ENCODE results near the gene CDKN3.

CDKN3 gene, protein sequence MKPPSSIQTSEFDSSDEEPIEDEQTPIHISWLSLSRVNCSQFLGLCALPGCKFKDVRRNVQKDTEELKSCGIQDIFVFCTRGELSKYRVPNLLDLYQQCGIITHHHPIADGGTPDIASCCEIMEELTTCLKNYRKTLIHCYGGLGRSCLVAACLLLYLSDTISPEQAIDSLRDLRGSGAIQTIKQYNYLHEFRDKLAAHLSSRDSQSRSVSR

DNA sequence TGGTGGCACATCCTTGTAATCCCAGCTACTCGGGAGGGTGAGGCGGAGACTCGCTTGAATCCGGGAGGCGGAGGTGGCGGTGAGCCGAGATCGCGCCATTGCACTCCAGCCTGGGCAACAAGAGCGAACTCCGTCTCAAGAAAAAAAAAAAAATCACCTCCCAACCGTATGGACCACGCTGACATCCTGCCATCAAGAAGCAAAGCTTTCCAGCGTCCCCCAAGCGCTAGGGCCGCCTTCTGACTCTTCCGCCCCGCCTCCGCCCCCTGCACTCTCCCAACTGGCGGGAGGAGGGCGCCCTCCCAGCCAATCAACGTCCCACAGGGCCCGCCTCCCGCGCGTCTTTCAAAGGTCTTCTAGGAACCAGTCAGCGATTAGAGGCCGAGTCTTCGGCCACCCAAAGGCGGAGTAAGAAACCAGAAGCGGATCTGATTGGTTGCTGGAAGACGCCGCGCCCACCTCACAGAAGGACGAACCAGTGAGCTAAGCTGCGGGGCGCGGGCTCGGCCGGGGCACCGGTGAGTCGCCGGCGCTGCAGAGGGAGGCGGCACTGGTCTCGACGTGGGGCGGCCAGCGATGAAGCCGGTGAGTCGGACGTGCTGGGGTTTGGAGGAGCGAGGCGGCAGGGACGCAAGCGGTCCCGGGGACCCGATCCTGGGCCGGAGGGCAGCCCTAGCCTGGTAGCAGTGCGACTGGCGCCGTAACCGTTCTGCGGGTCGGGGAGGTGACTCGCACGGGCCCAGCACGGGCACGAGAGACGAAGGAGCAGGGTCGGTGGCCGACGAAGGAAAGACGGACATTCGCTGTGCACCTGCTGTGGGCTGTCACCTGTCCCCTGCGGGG lies at the start of gene CDKN3:
CDKN3 (plus strand) TSS at position 515 of the 843 bp plus-strand sequence; CDS start at position 577, 62 bp downstream.
- peak within 1 kb of the TSS; percentile 91 for H3K4me3 ChIP-seq
- TF ChIP-seq FOXP2 (optimal IDR thresholded peaks at IDR 0.05; ENCODE audit: control extremely low read depth, extremely low read length, insufficient read depth) (no peak), EZH2 (IDR thresholded peaks at IDR 0.05) (no peak), POLR2AphosphoS5 (IDR thresholded peaks at IDR 0.05; ENCODE audit: borderline replicate concordance, low read depth, low read length) (peak; percentile 90)
- peaks cover 14% of the 10 kb centered on the region; the same call in 1 of the 2 replicates for H3K36me3 ChIP-seq (ENCODE audit: insufficient read depth, low read length)
- H3K9ac ChIP-seq (ENCODE audit: insufficient read length), result peak within 1 kb of the TSS; percentile 81
- peak; percentile 80 for DNase-seq (ENCODE audit: low read depth, low spot score)
- H3K27ac ChIP-seq, result no peak within 1 kb of the TSS
- H3K9me3 ChIP-seq (ENCODE audit: low read depth, low read length), result no peaks in the 10 kb centered on the region; the same call in 1 of the 2 replicates

DNA sequence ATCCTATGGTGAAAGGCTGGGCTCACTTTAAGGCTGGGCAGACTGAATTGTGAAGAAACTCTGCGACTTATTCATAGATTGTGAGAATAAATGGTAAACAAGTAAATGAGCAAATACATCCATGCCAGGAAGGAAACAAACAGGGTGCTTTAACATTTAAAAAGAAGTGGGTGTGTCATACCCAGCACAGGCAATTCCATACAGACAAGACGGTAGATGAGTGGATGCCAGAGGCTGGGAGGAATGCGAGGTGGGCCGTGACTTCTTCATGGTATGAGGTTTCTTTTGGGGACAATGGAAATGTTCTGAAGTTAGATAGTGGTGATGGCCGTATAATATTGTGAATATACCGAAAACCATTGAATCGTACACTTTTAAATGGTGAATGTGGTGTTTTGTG lies 49.8 kb upstream of the CDKN3 start:
- H3K27ac ChIP-seq, result no peak overlapping the region
- DNase-seq (ENCODE audit: low read depth, low spot score), result no peak
- H3K9me3 ChIP-seq (ENCODE audit: low read depth, low read length), result no peaks in the 10 kb centered on the region
- no peak for TF ChIP-seq POLR2AphosphoS5 (IDR thresholded peaks at IDR 0.05; ENCODE audit: borderline replicate concordance, low read depth, low read length)
- TF ChIP-seq FOXP2 (optimal IDR thresholded peaks at IDR 0.05; ENCODE audit: control extremely low read depth, extremely low read length, insufficient read depth), result no peak
- no peak for TF ChIP-seq EZH2 (IDR thresholded peaks at IDR 0.05)
- H3K36me3 ChIP-seq (ENCODE audit: insufficient read depth, low read length), result no peaks in the 10 kb centered on the region
- H3K9ac ChIP-seq (ENCODE audit: insufficient read length), result no peak overlapping the region
- no peak overlapping the region for H3K4me3 ChIP-seq

DNA sequence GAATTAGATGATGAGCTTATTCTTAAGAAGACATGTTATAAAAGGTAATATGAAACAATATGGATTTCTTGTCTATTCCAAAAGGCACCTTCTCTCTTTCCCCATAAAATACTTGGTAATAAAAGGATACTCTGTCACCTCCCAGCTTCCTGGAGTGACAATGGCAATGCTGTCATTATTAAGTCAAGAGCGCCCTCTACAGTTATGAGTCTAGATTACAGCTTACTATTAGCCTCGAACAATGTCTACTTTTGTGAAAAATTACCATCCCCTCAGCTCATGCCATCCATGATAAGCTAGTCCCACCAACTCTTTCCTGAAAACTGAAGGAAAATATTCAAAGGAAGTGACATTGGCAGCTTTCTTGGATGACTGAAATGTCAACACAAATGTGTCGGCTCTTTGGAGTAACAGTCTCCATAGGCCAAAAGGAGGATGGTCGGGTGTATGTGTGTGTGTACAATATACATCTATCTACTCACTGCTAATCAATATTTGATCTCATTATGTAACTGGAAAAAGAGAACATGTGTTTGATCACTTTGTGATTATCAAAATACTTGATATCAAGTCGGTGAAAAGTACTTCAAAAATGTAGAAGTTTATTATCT lies 48.7 kb upstream of the CDKN3 start:
- TF ChIP-seq POLR2AphosphoS5 (IDR thresholded peaks at IDR 0.05; ENCODE audit: borderline replicate concordance, low read depth, low read length) (no peak), FOXP2 (optimal IDR thresholded peaks at IDR 0.05; ENCODE audit: control extremely low read depth, extremely low read length, insufficient read depth) (no peak), EZH2 (IDR thresholded peaks at IDR 0.05) (no peak)
- Histone ChIP-seq H3K27ac (no peak overlapping the region), H3K36me3 (ENCODE audit: insufficient read depth, low read length) (no peaks in the 10 kb centered on the region), H3K4me3 (no peak overlapping the region), H3K9ac (ENCODE audit: insufficient read length) (no peak overlapping the region), H3K9me3 (ENCODE audit: low read depth, low read length) (no peaks in the 10 kb centered on the region)
- peak; percentile 20 for DNase-seq (ENCODE audit: low read depth, low spot score)

DNA sequence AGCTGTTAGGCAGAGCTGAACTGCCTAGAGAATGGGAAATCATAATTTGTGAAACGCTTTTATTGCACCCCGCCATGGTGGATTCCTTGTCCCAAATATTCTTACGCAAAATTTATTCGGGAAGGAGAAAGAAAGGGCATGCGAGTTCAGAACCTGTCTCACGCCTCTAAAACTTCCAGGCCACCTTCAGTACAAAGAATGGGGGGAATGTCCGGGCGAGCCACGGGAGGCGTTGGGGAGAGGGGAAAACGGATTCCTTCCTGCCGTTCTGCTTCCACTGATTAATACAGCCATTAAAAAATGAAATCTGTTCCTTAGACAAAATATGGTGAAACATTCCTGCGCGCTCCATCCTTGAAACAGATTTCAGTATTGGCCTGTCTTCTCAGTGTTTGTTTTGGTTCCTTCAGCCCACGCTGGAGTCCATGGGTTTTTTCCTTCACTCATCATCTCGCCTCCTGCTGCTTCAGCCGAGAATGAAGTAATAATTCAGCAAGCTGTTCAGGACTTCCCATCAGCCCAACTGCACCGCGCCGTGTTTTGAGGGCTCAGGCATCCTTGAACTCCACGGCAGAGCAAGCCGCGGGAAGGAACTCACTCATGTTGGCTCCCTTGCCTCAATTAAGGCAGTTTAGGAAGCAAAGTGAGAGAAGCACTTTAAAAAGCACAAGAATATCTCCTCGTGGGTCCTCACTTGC lies 47.7 kb upstream of the CDKN3 start:
- no peaks in the 10 kb centered on the region for H3K36me3 ChIP-seq (ENCODE audit: insufficient read depth, low read length)
- no peaks in the 10 kb centered on the region for H3K9me3 ChIP-seq (ENCODE audit: low read depth, low read length)
- no peak overlapping the region for H3K27ac ChIP-seq
- no peak for TF ChIP-seq FOXP2 (optimal IDR thresholded peaks at IDR 0.05; ENCODE audit: control extremely low read depth, extremely low read length, insufficient read depth)
- no peak for TF ChIP-seq EZH2 (IDR thresholded peaks at IDR 0.05)
- TF ChIP-seq POLR2AphosphoS5 (IDR thresholded peaks at IDR 0.05; ENCODE audit: borderline replicate concordance, low read depth, low read length), result no peak
- H3K4me3 ChIP-seq, result peak overlapping the region; percentile 31; the same call in 1 of the 2 replicates
- no peak for DNase-seq (ENCODE audit: low read depth, low spot score)
- no peak overlapping the region for H3K9ac ChIP-seq (ENCODE audit: insufficient read length)

DNA sequence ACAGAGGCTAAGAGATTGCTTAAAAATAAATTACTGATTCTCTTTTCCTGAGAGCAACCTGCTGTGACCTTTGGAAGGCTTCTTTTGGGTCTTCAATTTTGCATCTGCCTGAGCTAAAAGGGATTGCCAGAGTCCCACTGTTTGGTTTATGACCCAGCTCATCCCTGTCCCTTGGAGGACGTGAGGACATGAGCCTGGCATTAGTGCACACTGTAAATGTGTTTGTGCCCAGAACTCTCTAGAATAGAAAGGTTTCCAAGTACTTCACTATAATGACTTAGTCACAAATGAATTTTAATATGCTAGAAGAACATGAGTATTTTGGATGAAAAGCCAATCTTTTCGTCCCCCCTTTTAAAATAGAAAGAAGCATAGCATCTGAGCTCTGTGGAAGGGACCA lies 47.1 kb upstream of the CDKN3 start:
- Histone ChIP-seq H3K9me3 (ENCODE audit: low read depth, low read length) (no peaks in the 10 kb centered on the region), H3K27ac (no peak overlapping the region), H3K4me3 (no peak overlapping the region; the same call in 1 of the 2 replicates), H3K9ac (ENCODE audit: insufficient read length) (no peak overlapping the region), H3K36me3 (ENCODE audit: insufficient read depth, low read length) (no peaks in the 10 kb centered on the region)
- DNase-seq (ENCODE audit: low read depth, low spot score), result no peak
- no peak for TF ChIP-seq POLR2AphosphoS5 (IDR thresholded peaks at IDR 0.05; ENCODE audit: borderline replicate concordance, low read depth, low read length)
- TF ChIP-seq EZH2 (IDR thresholded peaks at IDR 0.05), result no peak
- no peak for TF ChIP-seq FOXP2 (optimal IDR thresholded peaks at IDR 0.05; ENCODE audit: control extremely low read depth, extremely low read length, insufficient read depth)

DNA sequence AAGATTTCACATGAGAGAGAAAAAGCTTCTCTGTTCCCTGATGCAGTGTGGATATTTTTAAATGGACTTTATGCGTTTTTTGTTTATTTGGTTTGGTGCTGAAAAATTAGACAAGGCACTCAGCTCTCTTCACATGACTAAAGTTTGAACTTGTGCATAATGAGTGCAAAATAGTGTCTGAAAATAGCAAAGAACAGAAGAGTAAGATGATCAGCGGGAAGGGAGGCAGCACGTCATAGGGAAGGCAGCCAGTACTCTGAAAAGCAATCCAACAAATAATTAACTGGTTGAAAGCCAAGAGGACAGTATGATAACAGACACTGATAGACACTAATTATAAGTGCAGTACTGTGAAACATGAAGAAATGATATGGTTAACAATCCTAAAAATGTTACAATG lies 46.6 kb upstream of the CDKN3 start:
- no peak overlapping the region for H3K9ac ChIP-seq (ENCODE audit: insufficient read length)
- no peaks in the 10 kb centered on the region for H3K36me3 ChIP-seq (ENCODE audit: insufficient read depth, low read length)
- no peak overlapping the region for H3K27ac ChIP-seq
- DNase-seq (ENCODE audit: low read depth, low spot score), result no peak
- TF ChIP-seq POLR2AphosphoS5 (IDR thresholded peaks at IDR 0.05; ENCODE audit: borderline replicate concordance, low read depth, low read length) (no peak), EZH2 (IDR thresholded peaks at IDR 0.05) (no peak), FOXP2 (optimal IDR thresholded peaks at IDR 0.05; ENCODE audit: control extremely low read depth, extremely low read length, insufficient read depth) (no peak)
- no peaks in the 10 kb centered on the region for H3K9me3 ChIP-seq (ENCODE audit: low read depth, low read length)
- no peak overlapping the region for H3K4me3 ChIP-seq

DNA sequence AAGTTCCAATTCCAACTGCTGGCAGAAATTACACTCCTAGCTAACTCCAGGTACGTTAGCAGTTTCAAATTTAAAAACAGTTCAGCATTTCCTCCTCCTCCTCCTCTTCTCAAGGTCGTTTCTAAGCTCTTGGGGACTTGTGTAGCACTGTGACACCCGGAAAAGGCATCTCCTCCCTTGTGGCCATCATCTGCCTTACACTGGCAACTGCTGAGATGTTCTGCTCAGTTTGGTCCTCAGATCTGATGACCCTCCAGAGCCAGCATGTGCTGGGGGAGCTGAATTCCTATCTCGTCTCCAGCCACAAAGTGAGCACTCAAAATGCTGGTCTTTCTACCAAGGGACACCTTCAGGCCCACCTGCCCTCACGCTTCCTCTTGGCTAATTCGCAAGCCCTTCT lies 43.5 kb upstream of the CDKN3 start:
- H3K36me3 ChIP-seq (ENCODE audit: insufficient read depth, low read length), result no peaks in the 10 kb centered on the region
- H3K4me3 ChIP-seq, result no peak overlapping the region
- H3K9me3 ChIP-seq (ENCODE audit: low read depth, low read length), result no peaks in the 10 kb centered on the region
- H3K9ac ChIP-seq (ENCODE audit: insufficient read length), result no peak overlapping the region
- no peak for DNase-seq (ENCODE audit: low read depth, low spot score)
- no peak overlapping the region for H3K27ac ChIP-seq
- TF ChIP-seq FOXP2 (optimal IDR thresholded peaks at IDR 0.05; ENCODE audit: control extremely low read depth, extremely low read length, insufficient read depth), result no peak
- TF ChIP-seq POLR2AphosphoS5 (IDR thresholded peaks at IDR 0.05; ENCODE audit: borderline replicate concordance, low read depth, low read length), result no peak
- no peak for TF ChIP-seq EZH2 (IDR thresholded peaks at IDR 0.05)

Measured in SK-N-MC (cell line).